PFSK-1 (cell line): ENCODE measurements around the gene SLC26A4.

Source experiments
- FOXP2 ChIP-seq: optimal IDR thresholded peaks from 2 replicates; pipeline ENCODE3; 2011; ENCODE audit warnings: borderline replicate concordance, control low read depth, inconsistent platforms; ENCODE audit not compliant: insufficient read depth; ENCODE audit errors: extremely low read length, extremely low read depth
- POLR2AphosphoS5 ChIP-seq: IDR thresholded peaks from 2 replicates; pipeline ENCODE4 v1.6.1; 2012; ENCODE audit warnings: low read depth, mild to moderate bottlenecking, control low read depth, low read length, moderate library complexity
- SIN3A ChIP-seq: IDR thresholded peaks from 2 replicates; pipeline ENCODE4 v1.6.1; 2012; ENCODE audit warnings: mild to moderate bottlenecking, low read length, moderate library complexity, borderline replicate concordance; ENCODE audit not compliant: insufficient read depth
- TAF1 ChIP-seq: IDR thresholded peaks from 2 replicates; pipeline ENCODE4 v1.6.1; 2012; ENCODE audit warnings: low read length, control low read depth, borderline replicate concordance; ENCODE audit not compliant: insufficient read depth
- TF ChIP-seq, protein P1 (sequence below), 2 experiments: IDR thresholded peaks; 2 replicates each; pipeline versions ENCODE4 v1.6.1 to v1.8.0; 2011 to 2012; ENCODE audit warnings: low read depth in 2 of 2, low read length in 2 of 2, control low read depth in 1 of 2, inconsistent platforms in 1 of 2, mild to moderate bottlenecking in 1 of 2, moderate library complexity in 1 of 2; ENCODE audit not compliant: insufficient read depth in 1 of 2

SLC26A4 gene

DNA sequence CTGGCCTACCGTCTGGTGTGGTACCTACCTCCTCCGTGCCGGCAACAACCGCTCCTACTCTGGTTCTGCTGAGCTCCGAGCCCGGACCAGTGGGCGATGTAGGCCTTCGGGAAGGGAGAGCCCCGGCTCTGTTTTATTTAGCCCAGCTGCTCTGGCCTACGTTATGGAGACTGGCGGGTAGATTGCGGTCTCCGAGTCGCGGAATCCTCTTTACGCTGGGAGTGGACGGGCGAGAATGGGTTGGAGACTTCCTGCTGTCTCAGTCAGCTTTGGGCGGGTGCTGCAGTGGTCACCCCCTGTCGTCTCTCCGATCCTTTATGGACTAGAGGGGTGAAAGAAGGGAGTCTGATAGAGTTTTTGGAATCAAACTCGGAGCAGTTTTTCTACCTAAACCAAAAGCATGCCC lies 83.7 kb downstream of the SLC26A4 start:
- TF ChIP-seq POLR2AphosphoS5 (no peak), TAF1 (no peak), SIN3A (0 out of 2 replicates have a peak, but pooled peaks have one; percentile 11), FOXP2 (no peak)
- TF ChIP-seq, protein P1, sequence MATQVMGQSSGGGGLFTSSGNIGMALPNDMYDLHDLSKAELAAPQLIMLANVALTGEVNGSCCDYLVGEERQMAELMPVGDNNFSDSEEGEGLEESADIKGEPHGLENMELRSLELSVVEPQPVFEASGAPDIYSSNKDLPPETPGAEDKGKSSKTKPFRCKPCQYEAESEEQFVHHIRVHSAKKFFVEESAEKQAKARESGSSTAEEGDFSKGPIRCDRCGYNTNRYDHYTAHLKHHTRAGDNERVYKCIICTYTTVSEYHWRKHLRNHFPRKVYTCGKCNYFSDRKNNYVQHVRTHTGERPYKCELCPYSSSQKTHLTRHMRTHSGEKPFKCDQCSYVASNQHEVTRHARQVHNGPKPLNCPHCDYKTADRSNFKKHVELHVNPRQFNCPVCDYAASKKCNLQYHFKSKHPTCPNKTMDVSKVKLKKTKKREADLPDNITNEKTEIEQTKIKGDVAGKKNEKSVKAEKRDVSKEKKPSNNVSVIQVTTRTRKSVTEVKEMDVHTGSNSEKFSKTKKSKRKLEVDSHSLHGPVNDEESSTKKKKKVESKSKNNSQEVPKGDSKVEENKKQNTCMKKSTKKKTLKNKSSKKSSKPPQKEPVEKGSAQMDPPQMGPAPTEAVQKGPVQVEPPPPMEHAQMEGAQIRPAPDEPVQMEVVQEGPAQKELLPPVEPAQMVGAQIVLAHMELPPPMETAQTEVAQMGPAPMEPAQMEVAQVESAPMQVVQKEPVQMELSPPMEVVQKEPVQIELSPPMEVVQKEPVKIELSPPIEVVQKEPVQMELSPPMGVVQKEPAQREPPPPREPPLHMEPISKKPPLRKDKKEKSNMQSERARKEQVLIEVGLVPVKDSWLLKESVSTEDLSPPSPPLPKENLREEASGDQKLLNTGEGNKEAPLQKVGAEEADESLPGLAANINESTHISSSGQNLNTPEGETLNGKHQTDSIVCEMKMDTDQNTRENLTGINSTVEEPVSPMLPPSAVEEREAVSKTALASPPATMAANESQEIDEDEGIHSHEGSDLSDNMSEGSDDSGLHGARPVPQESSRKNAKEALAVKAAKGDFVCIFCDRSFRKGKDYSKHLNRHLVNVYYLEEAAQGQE (IDR thresholded peaks at IDR 0.05; ENCODE audit: insufficient read depth in 1 of 2, low read depth in 2 of 2, low read length in 2 of 2), result 0 out of 4 replicates have a peak, but pooled peaks of 1 of the 2 experiments have one; percentile 1

DNA sequence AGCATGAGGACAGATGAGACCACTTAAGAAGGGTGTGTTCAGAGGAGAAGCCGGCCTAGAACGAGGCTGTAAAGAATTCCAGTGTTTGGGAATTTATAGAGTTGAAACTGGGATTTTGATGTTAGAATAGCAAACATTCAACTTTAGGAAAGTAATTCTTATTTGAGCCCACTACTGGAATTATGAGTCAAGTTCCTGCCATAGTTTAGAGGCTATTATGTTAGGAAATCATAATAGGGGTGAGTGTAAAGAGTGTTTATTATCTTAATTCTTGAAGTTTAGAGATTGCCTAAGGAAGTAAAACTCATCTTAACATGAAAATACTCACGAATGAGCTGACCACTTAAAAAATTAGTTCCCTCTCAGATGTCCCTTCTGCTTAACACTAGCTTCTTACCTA lies 85.4 kb downstream of the SLC26A4 start:
- TF ChIP-seq SIN3A, result no peak
- TF ChIP-seq, protein P1 (IDR thresholded peaks at IDR 0.05; ENCODE audit: insufficient read depth in 1 of 2, low read depth in 2 of 2, low read length in 2 of 2), result no peak
- TF ChIP-seq POLR2AphosphoS5, result no peak
- TF ChIP-seq FOXP2, result no peak
- TF ChIP-seq TAF1, result no peak

DNA sequence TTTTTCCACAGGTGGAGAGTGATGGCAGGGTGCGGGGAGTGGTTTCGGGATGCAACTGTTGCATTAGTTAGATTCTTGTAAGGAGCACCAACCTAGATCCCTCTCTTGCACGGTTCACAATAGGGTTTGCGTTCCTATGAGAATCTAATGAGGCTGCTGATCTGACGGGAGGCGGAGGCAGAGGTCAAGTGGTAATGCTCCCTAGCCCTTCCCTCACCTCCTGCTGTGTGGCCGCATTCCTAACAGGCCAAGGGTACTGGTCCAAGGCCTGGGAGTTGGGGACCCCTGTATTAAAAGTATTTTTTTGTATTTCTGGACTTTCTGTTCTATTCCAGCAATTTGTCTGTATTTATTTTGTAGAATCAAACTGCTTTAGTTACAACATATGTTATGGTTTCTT lies 90.5 kb downstream of the SLC26A4 start:
- TF ChIP-seq SIN3A, result no peak

DNA sequence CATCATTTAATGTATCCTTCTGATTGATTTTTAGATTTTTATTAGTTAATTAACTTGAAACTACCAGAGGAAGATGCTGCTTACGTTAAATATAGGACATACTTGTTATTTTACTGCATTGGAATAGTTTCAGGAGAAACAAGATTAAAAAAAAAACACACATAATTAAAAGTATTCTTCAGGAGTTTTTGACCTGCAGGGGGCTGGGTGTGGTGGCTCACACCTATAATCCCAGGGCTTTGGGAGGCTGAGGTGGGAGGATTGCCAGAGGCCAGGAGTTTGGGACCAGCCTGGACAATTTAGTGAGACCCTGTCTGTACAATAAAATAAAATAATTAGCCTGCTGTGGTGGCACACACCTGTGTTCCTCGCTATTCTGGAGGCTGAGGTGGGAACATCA lies 94.0 kb downstream of the SLC26A4 start:
- TF ChIP-seq TAF1 (no peak), FOXP2 (no peak), SIN3A (no peak)
- TF ChIP-seq, protein P1 (IDR thresholded peaks at IDR 0.05; ENCODE audit: insufficient read depth in 1 of 2, low read depth in 2 of 2, low read length in 2 of 2), result no peak

DNA sequence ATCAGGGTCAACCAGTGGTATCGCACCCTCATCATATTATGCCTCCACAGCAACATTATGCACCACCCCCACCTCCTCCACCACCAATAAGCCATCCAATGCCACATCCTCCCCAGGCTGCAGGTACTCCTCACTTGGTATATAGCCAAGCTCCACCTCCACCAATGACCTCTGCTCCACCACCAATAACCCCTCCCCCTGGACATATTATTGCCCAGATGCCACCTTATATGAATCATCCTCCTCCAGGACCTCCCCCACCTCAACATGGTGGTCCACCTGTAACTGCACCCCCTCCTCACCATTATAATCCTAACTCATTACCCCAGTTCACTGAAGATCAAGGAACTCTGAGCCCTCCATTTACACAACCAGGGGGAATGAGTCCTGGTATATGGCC lies 98.0 kb downstream of the SLC26A4 start:
- TF ChIP-seq SIN3A, result no peak
- TF ChIP-seq FOXP2, result no peak
- TF ChIP-seq POLR2AphosphoS5, result no peak
- TF ChIP-seq TAF1, result no peak
- TF ChIP-seq, protein P1 (IDR thresholded peaks at IDR 0.05; ENCODE audit: insufficient read depth in 1 of 2, low read depth in 2 of 2, low read length in 2 of 2), result no peak
